OCI-LY1 (cell line): ENCODE data around the gene TUBA1C.
"Not testable (repeated sequence)": the region's sequence is repeated elsewhere in the genome, so short reads cannot be mapped to it uniquely, and the experiment has no call there.

Experiments
- H2AFZ ChIP-seq: fragments of 200-600 bp; sonication (generic), shearing (Covaris generic); 2 replicates; pipeline ENCODE4 v1.6.0; 2014; ENCODE audit warnings: antibody characterized with exemption, mild to moderate bottlenecking, low read length
- H3F3A ChIP-seq: fragments of 200-600 bp; sonication (generic), shearing (Covaris generic); 2 replicates; pipeline ENCODE4 v1.6.0; 2014; ENCODE audit warnings: mild to moderate bottlenecking, antibody characterized with exemption, low read length, moderate library complexity; ENCODE audit not compliant: insufficient read depth
- H3K27ac ChIP-seq: fragments of 200-600 bp; sonication (generic); 2 replicates; pipeline ENCODE4 v1.5.1; 2014; ENCODE audit warnings: low read length, mixed run types, mild to moderate bottlenecking, low read depth; ENCODE audit not compliant: poor library complexity, severe bottlenecking
- H3K27me3 ChIP-seq: fragments of 200-600 bp; sonication (generic); 2 replicates; pipeline ENCODE4 v1.6.0; 2014; ENCODE audit warnings: antibody characterized with exemption, mild to moderate bottlenecking, low read length, moderate library complexity; ENCODE audit not compliant: insufficient read depth
- H3K36me3 ChIP-seq: fragments of 200-600 bp; sonication (generic); 2 replicates; pipeline ENCODE4 v1.6.1; 2014; ENCODE audit warnings: mild to moderate bottlenecking, antibody characterized with exemption, low read length, moderate library complexity, mixed read lengths; ENCODE audit not compliant: insufficient read depth
- H3K4me1 ChIP-seq: fragments of 200-600 bp; sonication (generic); 2 replicates; pipeline ENCODE4 v1.5.1; 2014; ENCODE audit warnings: mild to moderate bottlenecking, low read length, moderate library complexity; ENCODE audit not compliant: insufficient read depth, severe bottlenecking
- H3K4me2 ChIP-seq: fragments of 200-600 bp; sonication (generic), shearing (Covaris generic); 2 replicates; pipeline ENCODE4 v1.6.1; 2014; ENCODE audit warnings: low read length
- H3K4me3 ChIP-seq: fragments of 200-600 bp; sonication (generic); 2 replicates; pipeline ENCODE4 v1.5.1; 2014; ENCODE audit warnings: low read length, low read depth, mild to moderate bottlenecking, mixed read lengths; ENCODE audit not compliant: poor library complexity, severe bottlenecking
- H3K79me2 ChIP-seq: fragments of 200-600 bp; shearing (Covaris generic); 2 replicates; pipeline ENCODE4 v1.6.1; 2016; ENCODE audit warnings: mixed run types, low read length, mixed read lengths; ENCODE audit not compliant: insufficient read depth
- H3K9ac ChIP-seq: fragments of 200-600 bp; sonication (generic), shearing (Covaris generic); 2 replicates; pipeline ENCODE4 v1.6.1; 2014; ENCODE audit warnings: mild to moderate bottlenecking, low read length, mixed read lengths
- H3K9me2 ChIP-seq: fragments of 200-600 bp; sonication (generic), shearing (Covaris generic); 2 replicates; pipeline ENCODE4 v1.6.1; 2014; ENCODE audit warnings: low read depth, mild to moderate bottlenecking, low read length, mixed read lengths
- H3K9me3 ChIP-seq: fragments of 200-600 bp; shearing (Covaris generic); 2 replicates; pipeline ENCODE4 v1.6.1; 2014; ENCODE audit warnings: low read length, mixed read lengths
- H4K20me1 ChIP-seq: fragments of 200-600 bp; sonication (generic), shearing (Covaris generic); 2 replicates; pipeline ENCODE4 v1.6.0; 2016; ENCODE audit warnings: mild to moderate bottlenecking, low read length; ENCODE audit not compliant: insufficient read depth
- EZH2 ChIP-seq: fragments of 200-600 bp; sonication (generic), shearing (Covaris generic); IDR thresholded peaks from 2 replicates; pipeline ENCODE4 v1.8.0; 2017; ENCODE audit warnings: borderline replicate concordance, mixed run types, mild to moderate bottlenecking, antibody characterized with exemption, low read length, moderate library complexity, mixed read lengths
- TF ChIP-seq, protein P1 (sequence below): fragments of 200-600 bp; sonication (generic), shearing (Covaris generic); IDR thresholded peaks from 2 replicates; pipeline ENCODE4 v1.5.1; 2017; ENCODE audit warnings: mild to moderate bottlenecking, antibody characterized with exemption, low read length, moderate library complexity, mixed read lengths

Gene TUBA1C

DNA sequence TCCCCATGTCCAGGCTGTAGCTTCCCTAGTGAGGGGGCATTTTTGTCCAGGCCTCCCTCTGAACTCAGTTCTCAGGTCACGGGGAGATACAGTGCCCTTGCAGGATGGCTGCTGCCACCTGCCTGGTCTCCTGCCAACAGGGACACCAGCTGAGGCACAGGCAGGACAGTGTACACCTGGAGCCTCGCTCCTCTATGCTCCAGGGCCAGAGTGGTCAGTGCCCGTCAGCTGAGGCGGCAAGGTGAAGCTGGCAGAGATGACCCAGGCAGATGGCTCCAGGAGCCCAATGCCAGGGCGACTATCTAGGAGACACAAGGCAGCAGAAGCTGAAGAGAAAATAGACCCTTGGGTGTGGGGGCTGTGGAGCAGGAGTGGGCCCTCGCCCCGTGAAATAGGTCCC is 12.6 kb downstream of the TUBA1C start:
- TF ChIP-seq EZH2, result no peak
- TF ChIP-seq, protein P1, sequence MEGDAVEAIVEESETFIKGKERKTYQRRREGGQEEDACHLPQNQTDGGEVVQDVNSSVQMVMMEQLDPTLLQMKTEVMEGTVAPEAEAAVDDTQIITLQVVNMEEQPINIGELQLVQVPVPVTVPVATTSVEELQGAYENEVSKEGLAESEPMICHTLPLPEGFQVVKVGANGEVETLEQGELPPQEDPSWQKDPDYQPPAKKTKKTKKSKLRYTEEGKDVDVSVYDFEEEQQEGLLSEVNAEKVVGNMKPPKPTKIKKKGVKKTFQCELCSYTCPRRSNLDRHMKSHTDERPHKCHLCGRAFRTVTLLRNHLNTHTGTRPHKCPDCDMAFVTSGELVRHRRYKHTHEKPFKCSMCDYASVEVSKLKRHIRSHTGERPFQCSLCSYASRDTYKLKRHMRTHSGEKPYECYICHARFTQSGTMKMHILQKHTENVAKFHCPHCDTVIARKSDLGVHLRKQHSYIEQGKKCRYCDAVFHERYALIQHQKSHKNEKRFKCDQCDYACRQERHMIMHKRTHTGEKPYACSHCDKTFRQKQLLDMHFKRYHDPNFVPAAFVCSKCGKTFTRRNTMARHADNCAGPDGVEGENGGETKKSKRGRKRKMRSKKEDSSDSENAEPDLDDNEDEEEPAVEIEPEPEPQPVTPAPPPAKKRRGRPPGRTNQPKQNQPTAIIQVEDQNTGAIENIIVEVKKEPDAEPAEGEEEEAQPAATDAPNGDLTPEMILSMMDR, result no peak
- Histone ChIP-seq H3K4me3 (no peak overlapping the region), H3K4me2 (no peak overlapping the region), H3K36me3 (peaks cover 20% of the 10 kb centered on the region), H4K20me1 (no peaks in the 10 kb centered on the region), H3K27me3 (no peaks in the 10 kb centered on the region), H2AFZ (no peak overlapping the region), H3K79me2 (no peaks in the 10 kb centered on the region), H3F3A (0 out of 2 replicates have a peak, but pooled peaks cover 4% of the 10 kb centered on the region), H3K9me3 (no peaks in the 10 kb centered on the region), H3K4me1 (no peaks in the 10 kb centered on the region), H3K27ac (no peak overlapping the region), H3K9me2 (no peaks in the 10 kb centered on the region), H3K9ac (no peak overlapping the region)

DNA sequence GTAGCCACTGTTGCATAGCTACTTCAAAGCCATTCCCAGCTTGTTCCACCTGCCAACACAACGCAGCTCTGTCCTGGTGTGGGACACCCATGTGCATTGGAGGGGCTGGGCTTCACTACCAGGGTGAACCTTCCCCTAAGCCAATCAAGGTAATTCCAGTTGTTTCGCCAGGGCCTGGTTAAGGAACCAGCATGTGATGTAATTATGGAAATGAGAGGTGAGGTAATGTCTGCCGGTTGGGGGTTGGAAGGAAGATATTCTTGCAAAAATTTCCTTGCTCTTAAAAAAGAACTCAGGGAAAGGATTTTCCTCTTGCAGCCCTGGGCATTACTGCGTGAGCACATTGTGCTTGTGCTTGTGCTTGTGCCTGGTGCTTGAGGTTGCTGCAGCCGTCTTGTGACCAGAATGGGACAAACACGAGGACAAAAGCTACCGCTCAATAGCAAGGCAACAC is 14.9 kb downstream of the TUBA1C start:
- no peaks in the 10 kb centered on the region for H3K79me2 ChIP-seq
- H3K9me2 ChIP-seq, result no peaks in the 10 kb centered on the region
- no peaks in the 10 kb centered on the region for H3K9me3 ChIP-seq
- no peak overlapping the region for H3K27ac ChIP-seq
- TF ChIP-seq, protein P1, result no peak
- TF ChIP-seq EZH2, result no peak
- H3K36me3 ChIP-seq, result no peaks in the 10 kb centered on the region
- H3F3A ChIP-seq, result no peaks in the 10 kb centered on the region
- no peaks in the 10 kb centered on the region for H4K20me1 ChIP-seq
- no peaks in the 10 kb centered on the region for H3K27me3 ChIP-seq
- no peak overlapping the region for H2AFZ ChIP-seq
- no peak overlapping the region for H3K4me3 ChIP-seq
- no peak overlapping the region for H3K4me2 ChIP-seq
- H3K9ac ChIP-seq, result no peak overlapping the region
- H3K4me1 ChIP-seq, result no peaks in the 10 kb centered on the region

DNA sequence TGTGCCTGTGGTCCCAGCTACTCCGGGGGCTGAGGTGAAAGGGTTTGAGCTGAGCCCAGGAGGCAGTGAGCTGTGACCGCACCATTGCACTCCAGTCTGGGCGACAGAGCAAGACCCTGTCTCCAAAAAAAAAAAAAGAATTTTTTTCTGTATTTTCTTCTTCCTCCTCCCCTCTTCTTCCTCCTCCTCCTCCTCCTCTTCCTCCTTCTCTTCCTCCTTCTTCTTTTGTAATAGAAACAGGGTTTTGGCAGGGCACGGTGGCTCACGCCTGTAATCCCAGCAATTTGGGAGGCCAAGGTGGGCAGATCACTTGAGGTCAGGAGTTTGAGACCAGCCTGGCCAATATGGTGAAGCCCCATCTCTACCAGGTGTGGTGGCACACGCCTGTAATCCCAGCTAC is 15.7 kb downstream of the TUBA1C start:
- not testable (repeated sequence) for H3K4me1 ChIP-seq, H3K27me3 ChIP-seq, H3K9me2 ChIP-seq, H3K36me3 ChIP-seq, H3K4me3 ChIP-seq, H3K4me2 ChIP-seq, H3K9me3 ChIP-seq, H2AFZ ChIP-seq, H3F3A ChIP-seq, H4K20me1 ChIP-seq, H3K27ac ChIP-seq, H3K79me2 ChIP-seq, H3K9ac ChIP-seq

DNA sequence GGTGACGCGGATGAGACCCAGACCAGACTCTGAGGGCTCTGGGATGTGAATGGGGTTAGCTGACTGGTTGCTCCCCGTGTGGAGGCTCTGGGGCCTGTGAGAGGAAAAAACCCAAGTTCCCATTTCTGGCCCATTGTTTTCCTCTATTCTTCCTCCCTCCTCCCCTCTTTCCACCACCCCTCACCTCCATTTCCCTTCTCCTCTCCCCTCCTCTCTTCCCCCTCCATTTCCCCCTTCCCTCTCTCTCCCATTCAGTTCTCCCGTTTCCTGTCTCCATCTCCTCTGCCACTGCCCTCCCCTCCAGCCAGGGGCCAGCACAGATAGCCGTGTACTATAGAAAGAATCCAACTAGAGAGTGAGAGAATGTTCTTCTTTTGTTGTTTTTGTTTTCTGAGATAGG is 17.4 kb downstream of the TUBA1C start:
- Histone ChIP-seq H3F3A (no peaks in the 10 kb centered on the region), H2AFZ (no peak overlapping the region), H4K20me1 (no peaks in the 10 kb centered on the region), H3K36me3 (no peaks in the 10 kb centered on the region), H3K79me2 (no peaks in the 10 kb centered on the region), H3K9ac (no peak overlapping the region), H3K27ac (no peak overlapping the region), H3K4me3 (no peak overlapping the region), H3K9me2 (no peaks in the 10 kb centered on the region), H3K4me2 (no peak overlapping the region), H3K27me3 (no peaks in the 10 kb centered on the region), H3K9me3 (no peaks in the 10 kb centered on the region), H3K4me1 (no peaks in the 10 kb centered on the region)
- TF ChIP-seq EZH2, result no peak
- TF ChIP-seq, protein P1, result no peak

DNA sequence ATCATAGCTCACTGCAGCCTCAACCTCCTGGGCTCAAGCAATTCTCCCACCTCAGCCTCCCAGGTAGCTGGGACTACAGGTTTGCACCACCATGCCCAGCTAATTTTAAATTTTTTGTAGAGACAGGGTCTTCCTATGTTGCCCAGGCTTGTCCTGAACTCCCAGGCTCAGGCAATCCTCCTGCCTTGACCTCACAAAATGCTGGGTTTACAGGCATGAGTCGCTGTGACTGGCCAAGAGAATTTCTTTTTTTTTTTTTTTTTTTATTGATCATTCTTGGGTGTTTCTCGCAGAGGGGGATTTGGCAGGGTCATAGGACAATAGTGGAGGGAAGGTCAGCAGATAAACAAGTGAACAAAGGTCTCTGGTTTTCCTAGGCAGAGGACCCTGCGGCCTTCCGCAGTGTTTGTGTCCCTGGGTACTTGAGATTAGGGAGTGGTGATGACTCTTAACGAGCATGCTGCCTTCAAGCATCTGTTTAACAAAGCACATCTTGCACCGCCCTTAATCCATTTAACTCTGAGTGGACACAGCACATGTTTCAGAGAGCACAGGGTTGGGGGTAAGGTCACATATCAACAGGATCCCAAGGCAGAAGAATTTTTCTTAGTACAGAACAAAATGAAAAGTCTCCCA is 18.0 kb downstream of the TUBA1C start:
- H3K27me3 ChIP-seq, H3K27ac ChIP-seq, H3K36me3 ChIP-seq, H3K79me2 ChIP-seq, H3F3A ChIP-seq, H3K9me3 ChIP-seq, H3K9ac ChIP-seq, H3K4me2 ChIP-seq, H3K4me1 ChIP-seq, H2AFZ ChIP-seq, H3K4me3 ChIP-seq, H3K9me2 ChIP-seq, H4K20me1 ChIP-seq: not testable (repeated sequence)
